ENCODE results near the gene CDR2.

- no peak for TF ChIP-seq EZH2 (IDR thresholded peaks at IDR 0.05; ENCODE audit: low read length)
- TF ChIP-seq CTCF (optimal IDR thresholded peaks at IDR 0.05 in 1 of 3, IDR thresholded peaks at IDR 0.05 in 1 of 3, conservative IDR thresholded peaks at IDR 0.05 in 1 of 3; ENCODE audit: extremely low read depth in 1 of 3, insufficient read depth in 2 of 3, low read length in 3 of 3), result no peak
Observed at GRCh38 chr16:22413819-22414218, 39.4 kb upstream of the CDR2 start.

Data from keratinocyte (primary cell).